Body of pancreas (tissue), 4 donors: ENCODE measurements around the gene FOXO6. TPM values are rescaled to one million over a fixed set of nuclear protein-coding genes. Genes with fewer than 3 reads are reported as not detected.
A peak's percentile ranks its signal among the peaks of the same experiment; 100 is the strongest.

Experiments used
- ATAC-seq: fragments of 150-250 bp; one replicate; pipeline ENCODE4 v1.9.1; 2016
- DNase-seq, 4 donors: peaks; one replicate each; pipeline ENCODE4 v3.0.0-alpha.2; 2019
- H3K27ac ChIP-seq, 4 donors: fragments of 200-600 bp; sonication (generic); 1 replicate in 3 of 4; 2 replicates in 1 of 4; pipeline versions ENCODE4 v1.5.1 to v1.6.1; 2016 to 2019; ENCODE audit warnings: mild to moderate bottlenecking in 1 of 4, mixed read lengths in 1 of 4, moderate library complexity in 1 of 4
- H3K27me3 ChIP-seq, 2 donors: fragments of 200-600 bp; sonication (generic); one replicate each; pipeline ENCODE4 v1.6.0; 2016; ENCODE audit warnings: mild to moderate bottlenecking in 1 of 2
- H3K36me3 ChIP-seq, 2 donors: fragments of 200-600 bp; sonication (generic); replicated peaks in 1 of 2; 2 replicates each; pipeline ENCODE4 v1.5.1; 2016; ENCODE audit warnings: low read depth in 2 of 2; ENCODE audit not compliant: insufficient read depth in 1 of 2
- H3K4me1 ChIP-seq: fragments of 200-600 bp; sonication (generic); one replicate; pipeline ENCODE4 v1.6.0; 2016
- H3K4me3 ChIP-seq, 2 donors: fragments of 200-600 bp; sonication (generic); 1 replicate in 1 of 2; 2 replicates in 1 of 2; pipeline ENCODE4 v1.5.1; 2016 to 2019
- H3K9me3 ChIP-seq, 3 donors: fragments of 200-600 bp; sonication (generic); 1 replicate in 2 of 3; 2 replicates in 1 of 3; pipeline ENCODE4 v1.5.1; 2016
- CTCF ChIP-seq, 7 experiments: fragments of 450-650 bp in 4 of 7; fragments of 200-600 bp in 3 of 7; sonication (generic) in 3 of 7; IDR thresholded peaks; one replicate each; pipeline ENCODE4 v1.5.1; 2016 to 2019; ENCODE audit warnings: antibody characterized with exemption in 7 of 7
- POLR2A ChIP-seq, 3 donors: fragments of 450-650 bp; IDR thresholded peaks; one replicate each; pipeline ENCODE4 v1.6.1; 2016; ENCODE audit warnings: antibody characterized with exemption in 3 of 3, mild to moderate bottlenecking in 2 of 3
- WGBS, 2 donors: methylation state at CpG; one replicate each; pipeline ENCODE4 v1.1.5; 2017; 5-methylcytosine and 5-hydroxymethylcytosine counted together
- intact Hi-C: fragments of 100-400 bp; cut with DNase I; formaldehyde crosslinking; loops from one replicate; pipeline ENCODE4 v1.15.1; 2023
- total RNA-seq, 2 donors: library from RNA; depleted of rRNA; stranded (reverse); fragments of >200 nt; gene quantifications; one replicate each; pipeline ENCODE4 v1.1.0, GENCODE V29; 2016

FOXO6 gene
- total RNA-seq, 2 donors from 2014 or later: 1.0 to 2.3 TPM

DNA sequence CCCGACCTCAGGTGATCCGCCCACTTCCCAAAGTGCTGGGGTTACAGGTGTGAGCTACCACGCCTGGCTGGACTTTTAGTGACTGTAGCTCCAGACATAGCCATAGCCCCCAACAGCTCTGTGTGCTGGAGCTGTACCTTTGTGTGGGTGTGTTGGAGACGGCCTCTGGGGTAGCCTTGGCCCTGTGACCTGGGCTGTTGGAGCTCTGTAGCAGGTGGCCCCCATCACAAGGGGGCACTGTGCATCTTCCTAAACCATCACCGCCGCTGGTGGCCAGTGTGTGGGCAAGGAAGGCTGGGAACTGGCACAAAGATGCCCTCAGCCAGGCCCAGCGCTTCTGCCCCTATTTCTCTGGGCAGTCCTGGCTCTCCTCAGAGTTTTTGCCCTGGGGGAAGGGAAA, 38.4 kb upstream of the FOXO6 start:
- intact Hi-C loops: no loop called here
- WGBS, 2 donors: 75% methylated on average over 7 of the region's 7 CpGs; no CpG with 5 or more reads in 1 of the 2 donors
- H3K4me3 ChIP-seq: no peak overlapping the region
- peaks cover 22% of the 10 kb centered on the region for H3K4me1 ChIP-seq
- ATAC-seq (no peak), DNase-seq (peak in 3 of 4 donors; percentile 24 to 42 (median 38))
- no peaks in the 10 kb centered on the region for H3K27me3 ChIP-seq
- no peaks in the 10 kb centered on the region for H3K9me3 ChIP-seq
- no peak for TF ChIP-seq POLR2A (IDR thresholded peaks at IDR 0.05)
- TF ChIP-seq CTCF (IDR thresholded peaks at IDR 0.05): peak in 3 of 7 experiments; percentile 24 to 34 (median 26)
- no peaks in the 10 kb centered on the region for H3K36me3 ChIP-seq
- H3K27ac ChIP-seq: no peak overlapping the region

GRCh38 chr1:41323243-41323642, 38.0 kb upstream of the FOXO6 start:
- no peaks in the 10 kb centered on the region for H3K27me3 ChIP-seq
- ATAC-seq (no peak), DNase-seq (no peak)
- intact Hi-C loops: no loop called here
- H3K4me1 ChIP-seq: peaks cover 22% of the 10 kb centered on the region
- H3K36me3 ChIP-seq: no peaks in the 10 kb centered on the region
- no peak overlapping the region for H3K27ac ChIP-seq
- TF ChIP-seq POLR2A (IDR thresholded peaks at IDR 0.05): no peak
- no peak for TF ChIP-seq CTCF (IDR thresholded peaks at IDR 0.05)
- no peaks in the 10 kb centered on the region for H3K9me3 ChIP-seq
- 83 to 88% methylated on average over 5 of the region's 5 CpGs for WGBS, 2 donors
- H3K4me3 ChIP-seq: no peak overlapping the region

GRCh38 chr1:41325801-41326200, 35.4 kb upstream of the FOXO6 start:
- Histone ChIP-seq H3K36me3 (no peaks in the 10 kb centered on the region), H3K4me3 (no peak overlapping the region), H3K27me3 (no peaks in the 10 kb centered on the region), H3K9me3 (no peaks in the 10 kb centered on the region), H3K27ac (no peak overlapping the region), H3K4me1 (no peaks in the 10 kb centered on the region)
- WGBS, 2 donors: 82 to 85% methylated on average over 6 of the region's 6 CpGs
- no peak for ATAC-seq
- TF ChIP-seq POLR2A (IDR thresholded peaks at IDR 0.05): no peak
- no peak for TF ChIP-seq CTCF (IDR thresholded peaks at IDR 0.05)
- intact Hi-C loops: no loop called here
- no peak for DNase-seq

- H3K4me3 ChIP-seq: no peak overlapping the region
- intact Hi-C loops: no loop called here
- ATAC-seq (no peak), DNase-seq (no peak)
- no peaks in the 10 kb centered on the region for H3K4me1 ChIP-seq
- no peak overlapping the region for H3K27ac ChIP-seq
- TF ChIP-seq CTCF (IDR thresholded peaks at IDR 0.05) (no peak), POLR2A (IDR thresholded peaks at IDR 0.05) (no peak)
- no peaks in the 10 kb centered on the region for H3K36me3 ChIP-seq
- H3K27me3 ChIP-seq: no peaks in the 10 kb centered on the region
- 81 to 85% methylated on average over 6 of the region's 6 CpGs for WGBS, 2 donors
- H3K9me3 ChIP-seq: no peaks in the 10 kb centered on the region
Measured at GRCh38 chr1:41327383-41327999, 33.7 kb upstream of the FOXO6 start.

DNA sequence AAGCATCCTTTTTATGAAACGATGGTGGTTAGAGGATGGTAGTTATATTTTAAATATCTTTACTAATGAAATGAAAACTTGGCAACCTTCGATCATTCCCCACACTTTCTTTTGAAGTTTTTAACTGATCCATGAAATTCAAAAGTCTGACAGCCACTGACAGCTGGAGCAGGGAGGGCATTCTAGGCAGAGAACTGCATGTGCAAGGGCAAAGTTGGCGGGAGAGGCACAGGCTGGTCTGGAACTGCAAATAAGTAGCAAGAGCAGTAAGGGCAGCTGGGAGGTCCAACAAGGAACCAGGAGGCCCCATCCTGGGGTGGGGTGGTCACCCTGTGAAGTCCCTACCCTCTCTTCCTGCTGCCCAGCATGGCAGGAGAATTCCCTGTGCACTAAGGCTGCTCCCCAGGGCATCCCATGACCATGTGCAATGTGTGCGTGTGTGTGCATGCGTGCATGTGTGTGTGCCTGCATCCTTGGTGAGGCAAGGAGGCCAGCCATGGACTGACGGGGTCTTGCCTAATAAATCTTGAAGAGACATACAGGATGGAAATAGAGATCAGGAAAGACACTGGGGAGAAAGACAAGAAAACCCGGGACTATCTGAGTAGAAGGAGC, 33.1 kb upstream of the FOXO6 start:
- TF ChIP-seq POLR2A (IDR thresholded peaks at IDR 0.05) (no peak), CTCF (IDR thresholded peaks at IDR 0.05) (no peak)
- 75 to 80% methylated on average over 7 of the region's 7 CpGs for WGBS, 2 donors
- DNase-seq (no peak), ATAC-seq (no peak)
- intact Hi-C loops: no loop called here
- Histone ChIP-seq H3K9me3 (no peaks in the 10 kb centered on the region), H3K4me3 (no peak overlapping the region), H3K27me3 (no peaks in the 10 kb centered on the region), H3K27ac (no peak overlapping the region), H3K4me1 (no peaks in the 10 kb centered on the region), H3K36me3 (no peaks in the 10 kb centered on the region)
